ENCODE data around the gene SETDB1.
A peak's percentile ranks its signal among the peaks of the same experiment; 100 is the strongest.

The SETDB1 gene

GRCh38 chr1:151009206-151009587 is 83.0 kb downstream of the SETDB1 start:
- peak; percentile 81 for DNase-seq (ENCODE audit: low read depth)
- TF ChIP-seq CTCF (IDR thresholded peaks at IDR 0.05; ENCODE audit: low read depth, low read length, missing control alignments) = no peak
- H3K4me3 ChIP-seq (ENCODE audit: low read depth, low read length) = peak overlapping the region; percentile 92
- in situ Hi-C loops (cut with HindIII; ENCODE audit: low sequenced_read_pairs) = no loop called here

- peak overlapping the region; percentile 92 for H3K4me3 ChIP-seq (ENCODE audit: low read depth, low read length)
- no peak for TF ChIP-seq CTCF (IDR thresholded peaks at IDR 0.05; ENCODE audit: low read depth, low read length, missing control alignments)
- no peak for DNase-seq (ENCODE audit: low read depth)
- in situ Hi-C loops (cut with HindIII; ENCODE audit: low sequenced_read_pairs) = no loop called here
These were observed 83.6 kb downstream of the SETDB1 start for GRCh38 chr1:151009674-151010345.

GRCh38 chr1:151010346-151010726 is 84.2 kb downstream of the SETDB1 start:
- TF ChIP-seq CTCF (IDR thresholded peaks at IDR 0.05; ENCODE audit: low read depth, low read length, missing control alignments) = no peak
- in situ Hi-C loops (cut with HindIII; ENCODE audit: low sequenced_read_pairs) = no loop called here

GRCh38 chr1:151011154-151011850 is 85.1 kb downstream of the SETDB1 start:
- no peak for TF ChIP-seq CTCF (IDR thresholded peaks at IDR 0.05; ENCODE audit: low read depth, low read length, missing control alignments)
- in situ Hi-C loops (cut with HindIII; ENCODE audit: low sequenced_read_pairs) = no loop called here
- no peak overlapping the region for H3K4me3 ChIP-seq (ENCODE audit: low read depth, low read length)
- DNase-seq (ENCODE audit: low read depth) = no peak

More at GRCh38 chr1:151010346-151010726, 84.2 kb downstream of the SETDB1 start:
- no peak for DNase-seq (ENCODE audit: low read depth)
- no peak overlapping the region for H3K4me3 ChIP-seq (ENCODE audit: low read depth, low read length)

- no peak for TF ChIP-seq CTCF (IDR thresholded peaks at IDR 0.05; ENCODE audit: low read depth, low read length, missing control alignments)
- in situ Hi-C loops (cut with HindIII; ENCODE audit: low sequenced_read_pairs) = no loop called here
- no peak overlapping the region for H3K4me3 ChIP-seq (ENCODE audit: low read depth, low read length)
- no peak for DNase-seq (ENCODE audit: low read depth)
These were observed 86.7 kb downstream of the SETDB1 start for GRCh38 chr1:151012684-151013471.

- H3K4me3 ChIP-seq (ENCODE audit: low read depth, low read length) = no peak overlapping the region
- in situ Hi-C loops (cut with HindIII; ENCODE audit: low sequenced_read_pairs) = no loop called here
- DNase-seq (ENCODE audit: low read depth) = no peak
- TF ChIP-seq CTCF (IDR thresholded peaks at IDR 0.05; ENCODE audit: low read depth, low read length, missing control alignments) = no peak
These were observed 87.4 kb downstream of the SETDB1 start for GRCh38 chr1:151013518-151013917.
